K562 (cell line): ENCODE measurements around the gene KBTBD6. TPM values are rescaled to one million over a fixed set of nuclear protein-coding genes. Genes with fewer than 3 reads are reported as not detected.
A peak's percentile ranks its signal among the peaks of the same experiment; 100 is the strongest.

Source experiments
- ARID1B ChIP-seq: fragments of 450-650 bp; IDR thresholded peaks from 2 replicates; pipeline ENCODE4 v1.6.1; 2016; ENCODE audit warnings: antibody characterized with exemption, mild to moderate bottlenecking, inconsistent platforms
- ELF1 ChIP-seq: fragments of 200-800 bp; sonication (Bioruptor generic); IDR thresholded peaks from 2 replicates; pipeline ENCODE4 v1.6.1; 2016; ENCODE audit warnings: missing genetic modification characterization, missing compliant biosample characterization
- EP400 ChIP-seq: fragments of 450-650 bp; IDR thresholded peaks from 2 replicates; pipeline ENCODE4 v1.6.1; 2017; ENCODE audit warnings: antibody characterized with exemption, mild to moderate bottlenecking, moderate library complexity
- KLF10 ChIP-seq: fragments of 250-450 bp; sonication (Bioruptor Pico); IDR thresholded peaks from 2 replicates; pipeline ENCODE4 v1.6.1; 2021; ENCODE audit warnings: matching md5 sums
- PHB ChIP-seq: fragments of 250-450 bp; sonication (Bioruptor Pico); IDR thresholded peaks from 2 replicates; pipeline ENCODE4 v1.5.0; 2021
- POLR2AphosphoS5 ChIP-seq: IDR thresholded peaks from 2 replicates; pipeline ENCODE4 v1.6.1; 2011; ENCODE audit warnings: mild to moderate bottlenecking, low read depth, low read length, moderate library complexity; ENCODE audit not compliant: control insufficient read depth, insufficient read depth
- SOX6 ChIP-seq: fragments of 450-650 bp; IDR thresholded peaks from 2 replicates; pipeline ENCODE4 v1.6.1; 2014; ENCODE audit warnings: mild to moderate bottlenecking
- polyA plus RNA-seq, 8 experiments: library from polyadenylated mRNA; depleted of rRNA in 4 of 8; stranded (reverse) in 5 of 8; unstranded in 3 of 8; fragments of >200 nt; fragmentation: Nextera tagmentation in 2 of 8; fragmentation: Illumina TruSeq in 1 of 8; extraction: Ambion mirVana in 2 of 8; extraction: Trizol in 1 of 8; gene quantifications; 2 replicates each; pipeline versions ENCODE4 v1.2.1 to v1.2.3, GENCODE V29; 2011 to 2014; ENCODE audit warnings: inconsistent platforms in 1 of 8, missing spikeins in 1 of 8
- total RNA-seq, 7 experiments: library from RNA; depleted of rRNA in 6 of 7; stranded (reverse); fragments of >200 nt in 6 of 7; fragmentation: Illumina TruSeq in 2 of 7; extraction: Trizol in 2 of 7; gene quantifications; 2 replicates each; pipeline versions ENCODE4 v1.2.1 to v1.2.3, GENCODE V29; 2011 to 2021; ENCODE audit warnings: low replicate concordance in 1 of 7
- TF ChIP-seq, protein P1 (sequence below): sonication (generic); formaldehyde crosslinking; IDR thresholded peaks from 2 replicates; pipeline ENCODE4 v1.8.1; 2023; ENCODE audit warnings: mild to moderate bottlenecking, missing genetic modification reagents
- TF ChIP-seq, protein P2 (sequence below): IDR thresholded peaks from 2 replicates; pipeline ENCODE4 v1.6.1; 2012; ENCODE audit warnings: low read depth, low read length, improper control_type of control experiment, borderline replicate concordance
- TF ChIP-seq, protein P3 (sequence below): sonication (generic); formaldehyde crosslinking; IDR thresholded peaks from 2 replicates; pipeline ENCODE4 v1.9.0; 2022; ENCODE audit warnings: mild to moderate bottlenecking, missing genetic modification reagents
- TF ChIP-seq, protein P4 (sequence below): fragments of 450-650 bp; IDR thresholded peaks from 2 replicates; pipeline ENCODE4 v1.6.1; 2016; ENCODE audit warnings: mild to moderate bottlenecking, moderate library complexity

Gene KBTBD6
- total and polyA plus RNA-seq, 9 of the 15 experiments (the other 6 are each of a cell fraction or from before 2014, with no cell fraction given), result 1.9 to 4.9 (median 3.2) TPM

DNA sequence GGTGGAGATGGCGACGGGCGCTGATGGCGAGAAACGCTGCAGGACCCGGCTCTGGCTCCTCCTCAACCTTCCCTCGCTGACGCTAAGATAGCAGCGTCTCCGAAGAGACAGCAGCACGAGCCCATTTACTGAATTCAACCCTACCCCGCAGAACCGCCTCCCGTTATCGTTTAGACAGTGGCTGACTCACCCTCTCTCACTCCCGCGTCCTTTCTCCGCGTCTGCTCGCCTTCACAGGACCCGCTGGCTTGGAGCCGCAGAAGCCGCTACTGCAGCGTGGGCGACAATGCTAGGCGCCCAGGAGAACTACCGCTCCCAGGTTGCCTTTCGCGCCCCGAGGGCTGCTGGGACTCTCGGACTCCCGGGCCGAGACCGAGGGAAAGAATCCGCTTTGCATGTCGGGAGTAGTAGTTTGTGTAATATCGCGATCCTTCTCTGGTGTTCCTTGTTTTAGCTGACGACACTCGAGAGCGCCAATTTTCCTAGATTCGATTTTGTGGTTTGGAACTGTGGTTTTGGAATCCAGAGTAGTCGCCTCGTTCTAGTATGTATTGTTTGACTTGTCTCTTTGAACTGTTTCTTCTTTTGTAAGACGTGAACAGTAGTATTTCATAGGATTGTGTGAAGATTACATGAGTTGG is at the start of gene KBTBD6 (continued):
- TF ChIP-seq, protein P1, sequence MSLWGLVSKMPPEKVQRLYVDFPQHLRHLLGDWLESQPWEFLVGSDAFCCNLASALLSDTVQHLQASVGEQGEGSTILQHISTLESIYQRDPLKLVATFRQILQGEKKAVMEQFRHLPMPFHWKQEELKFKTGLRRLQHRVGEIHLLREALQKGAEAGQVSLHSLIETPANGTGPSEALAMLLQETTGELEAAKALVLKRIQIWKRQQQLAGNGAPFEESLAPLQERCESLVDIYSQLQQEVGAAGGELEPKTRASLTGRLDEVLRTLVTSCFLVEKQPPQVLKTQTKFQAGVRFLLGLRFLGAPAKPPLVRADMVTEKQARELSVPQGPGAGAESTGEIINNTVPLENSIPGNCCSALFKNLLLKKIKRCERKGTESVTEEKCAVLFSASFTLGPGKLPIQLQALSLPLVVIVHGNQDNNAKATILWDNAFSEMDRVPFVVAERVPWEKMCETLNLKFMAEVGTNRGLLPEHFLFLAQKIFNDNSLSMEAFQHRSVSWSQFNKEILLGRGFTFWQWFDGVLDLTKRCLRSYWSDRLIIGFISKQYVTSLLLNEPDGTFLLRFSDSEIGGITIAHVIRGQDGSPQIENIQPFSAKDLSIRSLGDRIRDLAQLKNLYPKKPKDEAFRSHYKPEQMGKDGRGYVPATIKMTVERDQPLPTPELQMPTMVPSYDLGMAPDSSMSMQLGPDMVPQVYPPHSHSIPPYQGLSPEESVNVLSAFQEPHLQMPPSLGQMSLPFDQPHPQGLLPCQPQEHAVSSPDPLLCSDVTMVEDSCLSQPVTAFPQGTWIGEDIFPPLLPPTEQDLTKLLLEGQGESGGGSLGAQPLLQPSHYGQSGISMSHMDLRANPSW (CRISPR knock-in tag), result no peak
- TF ChIP-seq ELF1 (tag), result peak; percentile 73
- TF ChIP-seq, protein P2, sequence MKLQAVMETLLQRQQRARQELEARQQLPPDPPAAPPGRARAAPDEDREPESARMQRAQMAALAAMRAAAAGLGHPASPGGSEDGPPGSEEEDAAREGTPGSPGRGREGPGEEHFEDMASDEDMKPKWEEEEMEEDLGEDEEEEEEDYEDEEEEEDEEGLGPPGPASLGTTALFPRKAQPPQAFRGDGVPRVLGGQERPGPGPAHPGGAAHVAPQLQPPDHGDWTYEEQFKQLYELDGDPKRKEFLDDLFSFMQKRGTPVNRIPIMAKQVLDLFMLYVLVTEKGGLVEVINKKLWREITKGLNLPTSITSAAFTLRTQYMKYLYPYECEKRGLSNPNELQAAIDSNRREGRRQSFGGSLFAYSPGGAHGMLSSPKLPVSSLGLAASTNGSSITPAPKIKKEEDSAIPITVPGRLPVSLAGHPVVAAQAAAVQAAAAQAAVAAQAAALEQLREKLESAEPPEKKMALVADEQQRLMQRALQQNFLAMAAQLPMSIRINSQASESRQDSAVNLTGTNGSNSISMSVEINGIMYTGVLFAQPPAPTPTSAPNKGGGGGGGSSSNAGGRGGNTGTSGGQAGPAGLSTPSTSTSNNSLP, result 0 out of 2 replicates have a peak, but pooled peaks have one; percentile 20
- TF ChIP-seq KLF10 (CRISPR knock-in tag), result no peak
- peak; percentile 74 for TF ChIP-seq ARID1B
- TF ChIP-seq, protein P3, sequence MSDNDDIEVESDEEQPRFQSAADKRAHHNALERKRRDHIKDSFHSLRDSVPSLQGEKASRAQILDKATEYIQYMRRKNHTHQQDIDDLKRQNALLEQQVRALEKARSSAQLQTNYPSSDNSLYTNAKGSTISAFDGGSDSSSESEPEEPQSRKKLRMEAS (CRISPR knock-in tag), result peak; percentile 38
- no peak for TF ChIP-seq PHB (CRISPR knock-in tag)
- peak; percentile 28; the same call in 1 of the 2 replicates for TF ChIP-seq POLR2AphosphoS5
- peak; percentile 45; the same call in 1 of the 2 replicates for TF ChIP-seq SOX6
- TF ChIP-seq, protein P4, sequence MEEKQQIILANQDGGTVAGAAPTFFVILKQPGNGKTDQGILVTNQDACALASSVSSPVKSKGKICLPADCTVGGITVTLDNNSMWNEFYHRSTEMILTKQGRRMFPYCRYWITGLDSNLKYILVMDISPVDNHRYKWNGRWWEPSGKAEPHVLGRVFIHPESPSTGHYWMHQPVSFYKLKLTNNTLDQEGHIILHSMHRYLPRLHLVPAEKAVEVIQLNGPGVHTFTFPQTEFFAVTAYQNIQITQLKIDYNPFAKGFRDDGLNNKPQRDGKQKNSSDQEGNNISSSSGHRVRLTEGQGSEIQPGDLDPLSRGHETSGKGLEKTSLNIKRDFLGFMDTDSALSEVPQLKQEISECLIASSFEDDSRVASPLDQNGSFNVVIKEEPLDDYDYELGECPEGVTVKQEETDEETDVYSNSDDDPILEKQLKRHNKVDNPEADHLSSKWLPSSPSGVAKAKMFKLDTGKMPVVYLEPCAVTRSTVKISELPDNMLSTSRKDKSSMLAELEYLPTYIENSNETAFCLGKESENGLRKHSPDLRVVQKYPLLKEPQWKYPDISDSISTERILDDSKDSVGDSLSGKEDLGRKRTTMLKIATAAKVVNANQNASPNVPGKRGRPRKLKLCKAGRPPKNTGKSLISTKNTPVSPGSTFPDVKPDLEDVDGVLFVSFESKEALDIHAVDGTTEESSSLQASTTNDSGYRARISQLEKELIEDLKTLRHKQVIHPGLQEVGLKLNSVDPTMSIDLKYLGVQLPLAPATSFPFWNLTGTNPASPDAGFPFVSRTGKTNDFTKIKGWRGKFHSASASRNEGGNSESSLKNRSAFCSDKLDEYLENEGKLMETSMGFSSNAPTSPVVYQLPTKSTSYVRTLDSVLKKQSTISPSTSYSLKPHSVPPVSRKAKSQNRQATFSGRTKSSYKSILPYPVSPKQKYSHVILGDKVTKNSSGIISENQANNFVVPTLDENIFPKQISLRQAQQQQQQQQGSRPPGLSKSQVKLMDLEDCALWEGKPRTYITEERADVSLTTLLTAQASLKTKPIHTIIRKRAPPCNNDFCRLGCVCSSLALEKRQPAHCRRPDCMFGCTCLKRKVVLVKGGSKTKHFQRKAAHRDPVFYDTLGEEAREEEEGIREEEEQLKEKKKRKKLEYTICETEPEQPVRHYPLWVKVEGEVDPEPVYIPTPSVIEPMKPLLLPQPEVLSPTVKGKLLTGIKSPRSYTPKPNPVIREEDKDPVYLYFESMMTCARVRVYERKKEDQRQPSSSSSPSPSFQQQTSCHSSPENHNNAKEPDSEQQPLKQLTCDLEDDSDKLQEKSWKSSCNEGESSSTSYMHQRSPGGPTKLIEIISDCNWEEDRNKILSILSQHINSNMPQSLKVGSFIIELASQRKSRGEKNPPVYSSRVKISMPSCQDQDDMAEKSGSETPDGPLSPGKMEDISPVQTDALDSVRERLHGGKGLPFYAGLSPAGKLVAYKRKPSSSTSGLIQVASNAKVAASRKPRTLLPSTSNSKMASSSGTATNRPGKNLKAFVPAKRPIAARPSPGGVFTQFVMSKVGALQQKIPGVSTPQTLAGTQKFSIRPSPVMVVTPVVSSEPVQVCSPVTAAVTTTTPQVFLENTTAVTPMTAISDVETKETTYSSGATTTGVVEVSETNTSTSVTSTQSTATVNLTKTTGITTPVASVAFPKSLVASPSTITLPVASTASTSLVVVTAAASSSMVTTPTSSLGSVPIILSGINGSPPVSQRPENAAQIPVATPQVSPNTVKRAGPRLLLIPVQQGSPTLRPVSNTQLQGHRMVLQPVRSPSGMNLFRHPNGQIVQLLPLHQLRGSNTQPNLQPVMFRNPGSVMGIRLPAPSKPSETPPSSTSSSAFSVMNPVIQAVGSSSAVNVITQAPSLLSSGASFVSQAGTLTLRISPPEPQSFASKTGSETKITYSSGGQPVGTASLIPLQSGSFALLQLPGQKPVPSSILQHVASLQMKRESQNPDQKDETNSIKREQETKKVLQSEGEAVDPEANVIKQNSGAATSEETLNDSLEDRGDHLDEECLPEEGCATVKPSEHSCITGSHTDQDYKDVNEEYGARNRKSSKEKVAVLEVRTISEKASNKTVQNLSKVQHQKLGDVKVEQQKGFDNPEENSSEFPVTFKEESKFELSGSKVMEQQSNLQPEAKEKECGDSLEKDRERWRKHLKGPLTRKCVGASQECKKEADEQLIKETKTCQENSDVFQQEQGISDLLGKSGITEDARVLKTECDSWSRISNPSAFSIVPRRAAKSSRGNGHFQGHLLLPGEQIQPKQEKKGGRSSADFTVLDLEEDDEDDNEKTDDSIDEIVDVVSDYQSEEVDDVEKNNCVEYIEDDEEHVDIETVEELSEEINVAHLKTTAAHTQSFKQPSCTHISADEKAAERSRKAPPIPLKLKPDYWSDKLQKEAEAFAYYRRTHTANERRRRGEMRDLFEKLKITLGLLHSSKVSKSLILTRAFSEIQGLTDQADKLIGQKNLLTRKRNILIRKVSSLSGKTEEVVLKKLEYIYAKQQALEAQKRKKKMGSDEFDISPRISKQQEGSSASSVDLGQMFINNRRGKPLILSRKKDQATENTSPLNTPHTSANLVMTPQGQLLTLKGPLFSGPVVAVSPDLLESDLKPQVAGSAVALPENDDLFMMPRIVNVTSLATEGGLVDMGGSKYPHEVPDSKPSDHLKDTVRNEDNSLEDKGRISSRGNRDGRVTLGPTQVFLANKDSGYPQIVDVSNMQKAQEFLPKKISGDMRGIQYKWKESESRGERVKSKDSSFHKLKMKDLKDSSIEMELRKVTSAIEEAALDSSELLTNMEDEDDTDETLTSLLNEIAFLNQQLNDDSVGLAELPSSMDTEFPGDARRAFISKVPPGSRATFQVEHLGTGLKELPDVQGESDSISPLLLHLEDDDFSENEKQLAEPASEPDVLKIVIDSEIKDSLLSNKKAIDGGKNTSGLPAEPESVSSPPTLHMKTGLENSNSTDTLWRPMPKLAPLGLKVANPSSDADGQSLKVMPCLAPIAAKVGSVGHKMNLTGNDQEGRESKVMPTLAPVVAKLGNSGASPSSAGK, result peak; percentile 81
- TF ChIP-seq EP400, result peak; percentile 77
